ENCODE results near the gene NMD3. TPM values are rescaled to one million over a fixed set of nuclear protein-coding genes. Genes with fewer than 3 reads are reported as not detected.
A peak's percentile ranks its signal among the peaks of the same experiment; 100 is the strongest.

NMD3 gene
- total and polyA plus RNA-seq, 2 experiments from 2014 or later, result 27.8 to 52.5 TPM

GRCh38 chr3:161212171-161212771 lies 8.8 kb upstream of the NMD3 start:
- Histone ChIP-seq H3K36me3 (replicated peaks; ENCODE audit: insufficient read depth, low read depth) (no peaks in the 10 kb centered on the region), H3K4me2 (no peak overlapping the region), H3K4me1 (ENCODE audit: insufficient read depth) (no peaks in the 10 kb centered on the region), H4K20me1 (ENCODE audit: insufficient read depth, poor library complexity, severe bottlenecking) (no peaks in the 10 kb centered on the region), H3K27ac (no peak overlapping the region), H3K79me2 (no peaks in the 10 kb centered on the region), H2AFZ (no peak overlapping the region), H3K27me3 (no peaks in the 10 kb centered on the region), H3K4me3 (no peak overlapping the region), H3K9me2 (replicated peaks; ENCODE audit: insufficient read depth) (no peaks in the 10 kb centered on the region), H3K9me3 (ENCODE audit: low read depth) (no peaks in the 10 kb centered on the region)
- DNase-seq (ENCODE audit: low spot score), result no peak
- TF ChIP-seq EZH2 (IDR thresholded peaks at IDR 0.05; ENCODE audit: borderline replicate concordance) (no peak), EZH2phosphoT487 (IDR thresholded peaks at IDR 0.05; ENCODE audit: low read depth, severe bottlenecking, unreplicated experiment) (no peak), CTCF (IDR thresholded peaks at IDR 0.05; ENCODE audit: poor library complexity) (no peak)
- WGBS (ENCODE audit: low lambda C conversion rate, missing lambda C conversion rate), result 72% methylated on average over 3 of the region's 3 CpGs

- Histone ChIP-seq H3K4me3 (no peak overlapping the region), H3K27ac (no peak overlapping the region), H4K20me1 (ENCODE audit: insufficient read depth, poor library complexity, severe bottlenecking) (no peaks in the 10 kb centered on the region), H3K9me2 (replicated peaks; ENCODE audit: insufficient read depth) (no peaks in the 10 kb centered on the region), H3K4me2 (no peak overlapping the region), H2AFZ (no peak overlapping the region), H3K79me2 (no peaks in the 10 kb centered on the region), H3K9me3 (ENCODE audit: low read depth) (no peaks in the 10 kb centered on the region), H3K4me1 (ENCODE audit: insufficient read depth) (no peaks in the 10 kb centered on the region), H3K36me3 (replicated peaks; ENCODE audit: insufficient read depth, low read depth) (no peaks in the 10 kb centered on the region), H3K27me3 (no peaks in the 10 kb centered on the region)
- no peak for DNase-seq (ENCODE audit: low spot score)
- TF ChIP-seq CTCF (IDR thresholded peaks at IDR 0.05; ENCODE audit: poor library complexity), result no peak
- no peak for TF ChIP-seq EZH2 (IDR thresholded peaks at IDR 0.05; ENCODE audit: borderline replicate concordance)
- TF ChIP-seq EZH2phosphoT487 (IDR thresholded peaks at IDR 0.05; ENCODE audit: low read depth, severe bottlenecking, unreplicated experiment), result no peak
Measured at GRCh38 chr3:161212906-161213305, 8.2 kb upstream of the NMD3 start.

- Histone ChIP-seq H2AFZ (no peak overlapping the region), H3K27me3 (no peaks in the 10 kb centered on the region), H3K4me1 (ENCODE audit: insufficient read depth) (no peaks in the 10 kb centered on the region), H4K20me1 (ENCODE audit: insufficient read depth, poor library complexity, severe bottlenecking) (no peaks in the 10 kb centered on the region), H3K4me2 (no peak overlapping the region), H3K4me3 (no peak overlapping the region), H3K9me2 (replicated peaks; ENCODE audit: insufficient read depth) (no peaks in the 10 kb centered on the region), H3K27ac (no peak overlapping the region), H3K79me2 (no peaks in the 10 kb centered on the region), H3K36me3 (replicated peaks; ENCODE audit: insufficient read depth, low read depth) (no peaks in the 10 kb centered on the region), H3K9me3 (ENCODE audit: low read depth) (no peaks in the 10 kb centered on the region)
- TF ChIP-seq EZH2 (IDR thresholded peaks at IDR 0.05; ENCODE audit: borderline replicate concordance) (no peak), EZH2phosphoT487 (IDR thresholded peaks at IDR 0.05; ENCODE audit: low read depth, severe bottlenecking, unreplicated experiment) (no peak), CTCF (IDR thresholded peaks at IDR 0.05; ENCODE audit: poor library complexity) (no peak)
- no peak for DNase-seq (ENCODE audit: low spot score)
- WGBS (ENCODE audit: low lambda C conversion rate, missing lambda C conversion rate), result 55% methylated on average over 4 of the region's 4 CpGs
Measured at GRCh38 chr3:161213644-161214043, 7.5 kb upstream of the NMD3 start.

- Histone ChIP-seq H2AFZ (no peak overlapping the region), H3K9me3 (ENCODE audit: low read depth) (no peaks in the 10 kb centered on the region), H3K4me1 (ENCODE audit: insufficient read depth) (no peaks in the 10 kb centered on the region), H4K20me1 (ENCODE audit: insufficient read depth, poor library complexity, severe bottlenecking) (no peaks in the 10 kb centered on the region), H3K4me2 (no peak overlapping the region), H3K4me3 (no peak overlapping the region), H3K9me2 (replicated peaks; ENCODE audit: insufficient read depth) (no peaks in the 10 kb centered on the region), H3K27me3 (no peaks in the 10 kb centered on the region), H3K27ac (no peak overlapping the region), H3K79me2 (no peaks in the 10 kb centered on the region), H3K36me3 (replicated peaks; ENCODE audit: insufficient read depth, low read depth) (no peaks in the 10 kb centered on the region)
- peak; percentile 44 for DNase-seq (ENCODE audit: low spot score)
- 64% methylated on average over 4 of the region's 4 CpGs for WGBS (ENCODE audit: low lambda C conversion rate, missing lambda C conversion rate)
- TF ChIP-seq CTCF (IDR thresholded peaks at IDR 0.05; ENCODE audit: poor library complexity) (no peak), EZH2phosphoT487 (IDR thresholded peaks at IDR 0.05; ENCODE audit: low read depth, severe bottlenecking, unreplicated experiment) (no peak), EZH2 (IDR thresholded peaks at IDR 0.05; ENCODE audit: borderline replicate concordance) (no peak)
Measured at GRCh38 chr3:161215185-161215584, 5.9 kb upstream of the NMD3 start.

Measured in hepatocyte (in vitro differentiated cells).